ENCODE measurements around the gene USH2A.

Gene USH2A

GRCh38 chr1:216123446-216124191, 299.6 kb downstream of the USH2A start:
- no peak for TF ChIP-seq ZNF629 (tag by site-specific recombination; IDR thresholded peaks at IDR 0.05)
- no peak for TF ChIP-seq KLF7 (tag by site-specific recombination; IDR thresholded peaks at IDR 0.05; ENCODE audit: borderline replicate concordance)
- no peak for TF ChIP-seq MEIS1 (CRISPR knock-in tag; IDR thresholded peaks at IDR 0.05; ENCODE audit: borderline replicate concordance)
- TF ChIP-seq ZNF621 (tag by site-specific recombination; IDR thresholded peaks at IDR 0.05) = no peak
- no peak for TF ChIP-seq ZBTB21 (tag by site-specific recombination; IDR thresholded peaks at IDR 0.05)
- no peak for TF ChIP-seq ZNF501 (tag by site-specific recombination; IDR thresholded peaks at IDR 0.05)
- TF ChIP-seq, protein P1, sequence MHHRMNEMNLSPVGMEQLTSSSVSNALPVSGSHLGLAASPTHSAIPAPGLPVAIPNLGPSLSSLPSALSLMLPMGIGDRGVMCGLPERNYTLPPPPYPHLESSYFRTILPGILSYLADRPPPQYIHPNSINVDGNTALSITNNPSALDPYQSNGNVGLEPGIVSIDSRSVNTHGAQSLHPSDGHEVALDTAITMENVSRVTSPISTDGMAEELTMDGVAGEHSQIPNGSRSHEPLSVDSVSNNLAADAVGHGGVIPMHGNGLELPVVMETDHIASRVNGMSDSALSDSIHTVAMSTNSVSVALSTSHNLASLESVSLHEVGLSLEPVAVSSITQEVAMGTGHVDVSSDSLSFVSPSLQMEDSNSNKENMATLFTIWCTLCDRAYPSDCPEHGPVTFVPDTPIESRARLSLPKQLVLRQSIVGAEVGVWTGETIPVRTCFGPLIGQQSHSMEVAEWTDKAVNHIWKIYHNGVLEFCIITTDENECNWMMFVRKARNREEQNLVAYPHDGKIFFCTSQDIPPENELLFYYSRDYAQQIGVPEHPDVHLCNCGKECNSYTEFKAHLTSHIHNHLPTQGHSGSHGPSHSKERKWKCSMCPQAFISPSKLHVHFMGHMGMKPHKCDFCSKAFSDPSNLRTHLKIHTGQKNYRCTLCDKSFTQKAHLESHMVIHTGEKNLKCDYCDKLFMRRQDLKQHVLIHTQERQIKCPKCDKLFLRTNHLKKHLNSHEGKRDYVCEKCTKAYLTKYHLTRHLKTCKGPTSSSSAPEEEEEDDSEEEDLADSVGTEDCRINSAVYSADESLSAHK (tag by site-specific recombination; IDR thresholded peaks at IDR 0.05) = no peak
- no peak for TF ChIP-seq ZSCAN30 (tag by site-specific recombination; IDR thresholded peaks at IDR 0.05)
- TF ChIP-seq ZNF585B (tag by site-specific recombination; IDR thresholded peaks at IDR 0.05) = no peak
- TF ChIP-seq ZBTB1 (tag by site-specific recombination; IDR thresholded peaks at IDR 0.05) = no peak
- TF ChIP-seq IKZF3 (tag by site-specific recombination; IDR thresholded peaks at IDR 0.05) = no peak
- TF ChIP-seq SCRT1 (tag by site-specific recombination; IDR thresholded peaks at IDR 0.05; ENCODE audit: borderline replicate concordance) = no peak
- TF ChIP-seq HOXA7 (CRISPR knock-in tag; IDR thresholded peaks at IDR 0.05; ENCODE audit: borderline replicate concordance) = no peak
- no peaks in the 10 kb centered on the region for H3K4me1 ChIP-seq (ENCODE audit: control insufficient read depth, insufficient read depth, low read length)
- ChIA-PET CTCF (interaction anchor here (0.9 to 1.0 kb wide), 2 partner anchors 12 to 98 kb away, joined by 3 read pairs; no protein-coding TSS in a partner anchor), POLR2A (no interaction called here)
- no peaks in the 10 kb centered on the region for H3K36me3 ChIP-seq (ENCODE audit: control insufficient read depth in 2 of 2, insufficient read depth in 1 of 2, low read length in 2 of 2)
- no peak overlapping the region for H3K4me3 ChIP-seq (ENCODE audit: low read depth, low read length)
- H3K9me3 ChIP-seq (ENCODE audit: control insufficient read depth, insufficient read depth, low read depth, low read length) = no peaks in the 10 kb centered on the region
- H3K27ac ChIP-seq (ENCODE audit: extremely low read depth, low read depth, low read length) = no peak overlapping the region

- no peak overlapping the region for H3K4me3 ChIP-seq (ENCODE audit: low read depth, low read length)
- H3K27ac ChIP-seq (ENCODE audit: extremely low read depth, low read depth, low read length) = no peak overlapping the region
- ChIA-PET CTCF (interaction anchor here (0.6 to 0.9 kb wide), 4 partner anchors 74 to 938 kb away, joined by 3 to 4 read pairs (median 3); no protein-coding TSS in a partner anchor), POLR2A (no interaction called here)
- no peaks in the 10 kb centered on the region for H3K4me1 ChIP-seq (ENCODE audit: control insufficient read depth, insufficient read depth, low read length)
- H3K9me3 ChIP-seq (ENCODE audit: control insufficient read depth, insufficient read depth, low read depth, low read length) = no peaks in the 10 kb centered on the region
- no peaks in the 10 kb centered on the region for H3K36me3 ChIP-seq (ENCODE audit: control insufficient read depth in 2 of 2, insufficient read depth in 1 of 2, low read length in 2 of 2)
- TF ChIP-seq ZNF658 (tag by site-specific recombination; IDR thresholded peaks at IDR 0.05) = no peak
- TF ChIP-seq ZNF416 (tag by site-specific recombination; IDR thresholded peaks at IDR 0.05) = no peak
- no peak for TF ChIP-seq ZNF529 (tag by site-specific recombination; IDR thresholded peaks at IDR 0.05; ENCODE audit: insufficient replicate concordance)
- TF ChIP-seq ZBTB1 (tag by site-specific recombination; IDR thresholded peaks at IDR 0.05) = no peak
- TF ChIP-seq ZNF148 (tag by site-specific recombination; IDR thresholded peaks at IDR 0.05; ENCODE audit: borderline replicate concordance) = no peak
- no peak for TF ChIP-seq ZNF610 (tag by site-specific recombination; IDR thresholded peaks at IDR 0.05; ENCODE audit: borderline replicate concordance)
- TF ChIP-seq KLF7 (tag by site-specific recombination; IDR thresholded peaks at IDR 0.05; ENCODE audit: borderline replicate concordance) = no peak
- TF ChIP-seq ZNF23 (tag by site-specific recombination; IDR thresholded peaks at IDR 0.05; ENCODE audit: borderline replicate concordance) = no peak
Observed at GRCh38 chr1:216119600-216119999, 303.6 kb downstream of the USH2A start.

All from HEK293 (cell line).